Skin of body (tissue), 2 donors: ENCODE data around the gene PEX26. TPM values are rescaled to one million over a fixed set of nuclear protein-coding genes. Genes with fewer than 3 reads are reported as not detected.

Source experiments
- small RNA-seq: library from RNA; depleted of rRNA; stranded (forward); fragments of <200 nt; gene quantifications from one replicate; pipeline ENCODE3, GENCODE V24; 2014; ENCODE audit warnings: low replicate concordance
- total RNA-seq: library from RNA; depleted of rRNA; stranded (reverse); fragments of >200 nt; gene quantifications from one replicate; pipeline ENCODE4 v1.2.3, GENCODE V29; 2014

PEX26 gene
- total RNA-seq, 1 donor from 2014 or later = 8.0 TPM

Small RNA genes lying within 50 kb of the gene (small RNA-seq; reads per million reads assigned to genes)
- not detected for gene AC016027.5

Other genes starting within 250 kb of the PEX26 start
- gene MICAL3, start 53.4 kb upstream of the PEX26 start, total RNA-seq = 28.2 TPM
- gene TUBA8, start 32.8 kb downstream of the PEX26 start, total RNA-seq = 2.5 TPM
- gene USP18, start 72.2 kb downstream of the PEX26 start, total RNA-seq = 3.4 TPM